ENCODE results near the gene SMCO4. TPM values are rescaled to one million over a fixed set of nuclear protein-coding genes. Genes with fewer than 3 reads are reported as not detected.
"Not testable (repeated sequence)": the region's sequence is repeated elsewhere in the genome, so short reads cannot be mapped to it uniquely, and the experiment has no call there.

The SMCO4 gene
- total RNA-seq, 2 experiments from 2014 or later: 8.9 to 11.0 TPM

DNA sequence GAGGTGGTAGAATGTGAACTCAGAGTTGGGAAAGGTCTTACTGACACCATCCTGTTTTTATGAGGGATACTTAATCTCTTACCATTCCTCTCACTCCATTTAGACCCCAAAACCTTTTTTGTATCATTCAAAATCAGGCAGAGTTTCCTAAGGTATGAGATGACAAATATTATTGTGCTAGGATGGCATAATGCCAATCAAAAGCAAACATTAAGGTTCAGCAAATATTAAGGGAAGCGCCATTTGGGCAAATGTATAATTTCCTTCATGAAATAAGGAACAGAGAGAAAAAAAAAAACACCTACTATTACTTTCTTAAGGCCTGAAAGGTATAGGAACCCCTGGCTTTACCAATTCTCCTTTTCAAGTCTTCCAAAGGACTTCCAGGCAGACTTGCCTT lies 62.4 kb downstream of the SMCO4 start:
- Mint-ChIP-seq H3K4me1 (no peaks in the 10 kb centered on the region), H3K27ac (no peak overlapping the region), H3K36me3 (no peaks in the 10 kb centered on the region), H3K9me3 (no peaks in the 10 kb centered on the region), H3K27me3 (no peaks in the 10 kb centered on the region), H3K4me3 (no peak overlapping the region)
- ATAC-seq (ENCODE audit: low read depth) (no peak), DNase-seq (no peak)
- POLR2A ChIA-PET: interaction anchor here (0.7 kb wide), 1 partner anchor 31 kb away, joined by 3 read pairs; no protein-coding TSS in a partner anchor

DNA sequence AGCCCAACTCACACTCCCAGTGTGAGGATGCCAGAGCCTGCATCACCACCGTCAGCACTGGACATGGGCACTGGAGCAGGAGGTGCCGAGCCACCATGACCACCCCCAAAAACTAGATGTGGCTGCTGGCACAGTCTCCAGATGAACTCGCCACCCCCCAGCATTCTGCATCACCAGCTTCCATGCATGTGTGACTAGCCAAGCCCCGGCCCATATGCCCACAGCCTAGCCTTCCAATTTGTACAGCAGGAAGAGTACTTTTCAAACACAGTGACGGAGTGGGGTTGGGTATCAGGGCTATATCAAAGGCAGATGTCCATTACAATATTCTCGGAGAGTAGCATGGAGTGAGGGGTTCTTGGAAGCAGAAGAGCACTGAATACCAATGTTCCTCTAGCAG lies 62.9 kb downstream of the SMCO4 start:
- Mint-ChIP-seq H3K27me3 (no peaks in the 10 kb centered on the region), H3K27ac (no peak overlapping the region), H3K4me1 (no peaks in the 10 kb centered on the region), H3K9me3 (no peaks in the 10 kb centered on the region), H3K36me3 (no peaks in the 10 kb centered on the region), H3K4me3 (no peak overlapping the region)
- ATAC-seq (ENCODE audit: low read depth) (no peak), DNase-seq (no peak)
- POLR2A ChIA-PET: no interaction called here

GRCh38 chr11:93478841-93479240 lies 64.3 kb downstream of the SMCO4 start:
- Mint-ChIP-seq H3K9me3 (no peaks in the 10 kb centered on the region), H3K27ac (no peak overlapping the region), H3K27me3 (no peaks in the 10 kb centered on the region), H3K4me1 (no peaks in the 10 kb centered on the region), H3K36me3 (no peaks in the 10 kb centered on the region), H3K4me3 (no peak overlapping the region)
- DNase-seq (no peak), ATAC-seq (ENCODE audit: low read depth) (no peak)
- POLR2A ChIA-PET: no interaction called here

GRCh38 chr11:93477684-93478234 lies 65.4 kb downstream of the SMCO4 start:
- no peak overlapping the region for H3K27ac Mint-ChIP-seq
- DNase-seq (no peak), ATAC-seq (ENCODE audit: low read depth) (no peak)
- no peaks in the 10 kb centered on the region for H3K4me1 Mint-ChIP-seq
- no peaks in the 10 kb centered on the region for H3K27me3 Mint-ChIP-seq
- POLR2A ChIA-PET: no interaction called here
- H3K4me3 Mint-ChIP-seq: no peak overlapping the region
- no peaks in the 10 kb centered on the region for H3K36me3 Mint-ChIP-seq
- no peaks in the 10 kb centered on the region for H3K9me3 Mint-ChIP-seq

- DNase-seq (no peak), ATAC-seq (ENCODE audit: low read depth) (no peak)
- no peaks in the 10 kb centered on the region for H3K36me3 Mint-ChIP-seq
- POLR2A ChIA-PET: no interaction called here
- H3K27me3 Mint-ChIP-seq: no peaks in the 10 kb centered on the region
- H3K27ac Mint-ChIP-seq: no peak overlapping the region
- no peaks in the 10 kb centered on the region for H3K4me1 Mint-ChIP-seq
- no peaks in the 10 kb centered on the region for H3K9me3 Mint-ChIP-seq
- no peak overlapping the region for H3K4me3 Mint-ChIP-seq
Measured at GRCh38 chr11:93476796-93477195, 66.4 kb downstream of the SMCO4 start.

DNA sequence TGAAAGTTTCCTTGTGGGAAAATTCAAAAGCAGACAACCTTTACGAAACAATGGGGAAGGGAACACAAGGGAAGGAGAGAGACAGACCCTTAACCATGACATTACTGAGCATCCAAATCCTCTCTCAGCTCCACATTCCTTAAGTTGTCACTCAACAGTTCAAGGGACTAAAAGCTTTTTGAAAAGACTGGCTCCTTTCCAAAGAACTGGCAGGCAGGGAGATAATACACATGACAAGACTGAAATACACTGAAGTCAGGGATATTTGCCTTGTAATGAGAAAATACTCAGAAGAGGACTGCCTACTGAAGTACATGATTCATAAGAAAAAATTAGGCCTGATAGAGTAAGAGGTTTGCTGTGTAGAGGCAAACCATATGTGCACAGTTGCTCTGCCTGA lies 69.1 kb downstream of the SMCO4 start:
- ATAC-seq (ENCODE audit: low read depth): no peak
- Mint-ChIP-seq H3K9me3 (no peaks in the 10 kb centered on the region), H3K4me1 (no peaks in the 10 kb centered on the region), H3K27ac (no peak overlapping the region), H3K27me3 (no peaks in the 10 kb centered on the region), H3K4me3 (no peak overlapping the region), H3K36me3 (no peaks in the 10 kb centered on the region)
- no peak for DNase-seq
- POLR2A ChIA-PET: no interaction called here

DNA sequence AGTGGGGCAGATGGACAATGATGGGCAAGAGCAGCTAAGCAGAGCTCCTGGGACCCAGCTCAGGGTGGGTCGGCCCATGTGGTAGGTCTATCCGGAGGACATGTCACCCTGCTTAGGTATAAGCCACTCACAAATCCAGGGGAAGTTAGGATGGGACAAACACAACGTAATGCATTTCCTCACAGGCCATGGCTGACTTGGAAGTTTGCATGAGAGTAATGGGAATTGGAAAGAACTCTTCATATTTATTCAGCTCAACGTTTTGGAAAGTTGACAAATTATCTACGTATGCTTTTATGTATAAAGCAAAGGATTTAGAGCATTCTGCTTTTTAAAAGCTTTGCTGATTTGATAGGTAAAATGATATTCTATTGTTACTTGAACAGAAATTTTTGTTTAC lies 74.9 kb downstream of the SMCO4 start:
- ATAC-seq (ENCODE audit: low read depth): no peak
- no peak overlapping the region for H3K4me3 Mint-ChIP-seq
- no peaks in the 10 kb centered on the region for H3K27me3 Mint-ChIP-seq
- no peak overlapping the region for H3K27ac Mint-ChIP-seq
- no peaks in the 10 kb centered on the region for H3K9me3 Mint-ChIP-seq
- H3K4me1 Mint-ChIP-seq: no peaks in the 10 kb centered on the region
- DNase-seq: no peak
- POLR2A ChIA-PET: no interaction called here
- H3K36me3 Mint-ChIP-seq: no peaks in the 10 kb centered on the region

- Mint-ChIP-seq H3K27me3 (no peaks in the 10 kb centered on the region), H3K36me3 (no peaks in the 10 kb centered on the region), H3K9me3 (peaks cover 1% of the 10 kb centered on the region), H3K27ac (no peak overlapping the region), H3K4me1 (no peaks in the 10 kb centered on the region), H3K4me3 (no peak overlapping the region)
- POLR2A ChIA-PET: no interaction called here
- no peak for DNase-seq
- ATAC-seq (ENCODE audit: low read depth): no peak
Measured at GRCh38 chr11:93467054-93467453, 76.1 kb downstream of the SMCO4 start.

DNA sequence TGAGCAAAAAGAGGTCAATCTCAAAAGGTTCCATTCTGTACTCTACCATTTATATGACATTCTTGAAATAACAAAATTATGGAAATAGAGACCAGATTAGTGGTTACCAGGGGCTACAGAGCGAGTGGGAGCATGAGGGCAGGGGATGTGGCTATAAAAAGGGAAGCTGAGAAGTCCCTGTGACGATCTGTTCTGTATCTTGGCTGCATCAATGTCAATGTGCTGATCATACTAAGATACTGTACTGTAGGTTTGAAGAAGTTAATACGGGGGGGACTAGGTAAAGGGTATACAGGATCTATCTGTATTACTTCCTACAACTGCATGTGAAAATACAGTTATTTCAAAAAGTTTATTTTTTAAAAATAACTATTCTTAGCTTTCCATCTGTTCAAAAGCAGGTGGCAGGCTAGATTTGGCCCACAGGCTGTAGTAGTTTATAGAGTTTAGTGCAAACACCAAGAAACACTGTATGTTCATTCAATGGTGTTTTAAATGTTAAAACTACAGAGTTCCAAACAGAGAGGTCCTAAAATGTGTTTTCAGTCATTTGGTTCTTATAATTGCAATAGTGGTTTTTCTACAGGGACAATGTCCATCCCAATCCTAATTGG lies 78.2 kb downstream of the SMCO4 start:
- H3K27ac Mint-ChIP-seq: no peak overlapping the region
- H3K4me3 Mint-ChIP-seq: no peak overlapping the region
- H3K27me3 Mint-ChIP-seq: peaks cover 4% of the 10 kb centered on the region
- no peaks in the 10 kb centered on the region for H3K4me1 Mint-ChIP-seq
- H3K9me3 Mint-ChIP-seq: peaks cover 1% of the 10 kb centered on the region
- POLR2A ChIA-PET: no interaction called here
- ATAC-seq (ENCODE audit: low read depth) (no peak), DNase-seq (no peak)
- H3K36me3 Mint-ChIP-seq: no peaks in the 10 kb centered on the region

GRCh38 chr11:93463666-93464065 lies 79.5 kb downstream of the SMCO4 start:
- DNase-seq; H3K36me3 Mint-ChIP-seq; POLR2A ChIA-PET; H3K9me3 Mint-ChIP-seq; H3K4me1 Mint-ChIP-seq; H3K27me3 Mint-ChIP-seq; H3K4me3 Mint-ChIP-seq; H3K27ac Mint-ChIP-seq; ATAC-seq (ENCODE audit: low read depth): not testable (repeated sequence)

GRCh38 chr11:93458286-93458685 lies 84.9 kb downstream of the SMCO4 start:
- Mint-ChIP-seq H3K9me3 (peaks cover 1% of the 10 kb centered on the region), H3K4me3 (no peak overlapping the region)
- no peak for ATAC-seq (ENCODE audit: low read depth)

DNA sequence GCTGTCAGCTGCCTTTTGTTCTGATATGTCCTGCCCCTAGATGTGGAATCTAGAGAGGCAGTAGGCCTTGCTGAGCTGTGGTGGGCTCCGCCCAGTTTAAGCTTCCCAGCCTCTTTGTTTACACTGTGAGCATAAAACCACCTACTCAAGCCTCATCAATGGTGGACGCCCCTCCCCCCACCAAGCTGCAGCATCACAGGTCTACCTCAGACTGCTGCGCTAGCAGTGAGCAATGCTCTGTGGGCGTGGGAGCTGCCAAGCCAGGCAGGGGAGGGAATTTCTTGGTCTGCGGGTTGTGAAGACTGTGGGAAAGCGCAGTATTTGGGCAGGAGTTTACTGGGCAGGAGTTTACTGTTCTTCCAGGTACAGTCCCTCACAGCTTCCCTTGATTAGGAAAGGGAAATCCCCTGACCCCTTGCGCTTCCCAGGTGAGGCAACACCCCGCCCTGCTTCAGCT lies 98.5 kb downstream of the SMCO4 start:
- ATAC-seq (ENCODE audit: low read depth) (no peak), DNase-seq (no peak)
- Mint-ChIP-seq H3K27me3 (peaks cover 8% of the 10 kb centered on the region), H3K9me3 (peaks cover 2% of the 10 kb centered on the region), H3K36me3 (no peaks in the 10 kb centered on the region), H3K27ac (no peak overlapping the region), H3K4me3 (no peak overlapping the region), H3K4me1 (no peaks in the 10 kb centered on the region)
- POLR2A ChIA-PET: no interaction called here

More at GRCh38 chr11:93458286-93458685, 84.9 kb downstream of the SMCO4 start:
- POLR2A ChIA-PET: no interaction called here
- Mint-ChIP-seq H3K27me3 (peaks cover 10% of the 10 kb centered on the region), H3K4me1 (no peaks in the 10 kb centered on the region), H3K27ac (no peak overlapping the region), H3K36me3 (no peaks in the 10 kb centered on the region)
- DNase-seq: no peak

GRCh38 chr11:93443232-93443631 lies 100.0 kb downstream of the SMCO4 start:
- H3K27me3 Mint-ChIP-seq; H3K27ac Mint-ChIP-seq; POLR2A ChIA-PET; DNase-seq; H3K4me1 Mint-ChIP-seq; H3K4me3 Mint-ChIP-seq; ATAC-seq (ENCODE audit: low read depth); H3K9me3 Mint-ChIP-seq; H3K36me3 Mint-ChIP-seq: not testable (repeated sequence)

DNA sequence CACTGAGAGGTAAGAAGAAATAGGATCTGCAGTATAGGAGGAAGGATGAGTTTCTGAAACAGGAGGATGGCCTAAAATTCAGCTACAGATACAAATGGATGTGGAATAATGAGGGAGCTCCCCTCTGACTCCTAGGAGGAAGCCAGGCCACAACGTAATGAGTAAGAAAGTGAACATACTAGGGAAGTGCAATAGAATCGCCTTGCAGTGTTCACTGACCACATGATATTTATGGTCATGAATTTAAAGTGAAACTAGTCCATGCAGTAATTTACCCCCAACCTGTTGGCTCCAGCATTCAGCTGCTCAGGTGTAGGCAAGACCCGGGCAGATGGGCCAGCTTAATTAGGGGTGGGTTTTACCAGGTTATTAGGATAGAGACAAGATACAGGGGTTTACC lies 110.9 kb downstream of the SMCO4 start:
- Mint-ChIP-seq H3K27ac (no peak overlapping the region), H3K27me3 (no peaks in the 10 kb centered on the region), H3K4me3 (no peak overlapping the region), H3K36me3 (no peaks in the 10 kb centered on the region), H3K4me1 (no peaks in the 10 kb centered on the region), H3K9me3 (no peaks in the 10 kb centered on the region)
- ATAC-seq (ENCODE audit: low read depth) (no peak), DNase-seq (no peak)
- POLR2A ChIA-PET: no interaction called here
